Karpas-422 (cell line): ENCODE results near the gene AGPAT4. TPM values are rescaled to one million over a fixed set of nuclear protein-coding genes. Genes with fewer than 3 reads are reported as not detected.
A peak's percentile ranks its signal among the peaks of the same experiment; 100 is the strongest.

Source experiments
- DNase-seq: peaks from one replicate; pipeline ENCODE4 v3.0.0-alpha.2; 2015
- H2AFZ ChIP-seq: fragments of 200-600 bp; sonication (generic); 2 replicates; pipeline ENCODE4 v1.6.1; 2014; ENCODE audit warnings: antibody characterized with exemption, low read length, mixed read lengths
- H3K27ac ChIP-seq: fragments of 200-600 bp; sonication (generic); 2 replicates; pipeline ENCODE4 v1.5.1; 2014; ENCODE audit warnings: mild to moderate bottlenecking, low read length, moderate library complexity
- H3K27me3 ChIP-seq: fragments of 200-600 bp; sonication (generic); 2 replicates; pipeline ENCODE4 v1.6.1; 2014; ENCODE audit warnings: low read length, mixed read lengths
- H3K36me3 ChIP-seq: fragments of 200-600 bp; sonication (generic); 2 replicates; pipeline ENCODE4 v1.6.1; 2014; ENCODE audit warnings: low read length, mixed read lengths; ENCODE audit not compliant: insufficient read depth
- H3K4me1 ChIP-seq: fragments of 200-600 bp; sonication (generic); 2 replicates; pipeline ENCODE4 v1.6.1; 2014; ENCODE audit warnings: mild to moderate bottlenecking, low read length, mixed read lengths
- H3K4me2 ChIP-seq: fragments of 200-600 bp; sonication (generic); 2 replicates; pipeline ENCODE4 v1.6.1; 2014; ENCODE audit warnings: low read length, low read depth, mild to moderate bottlenecking; ENCODE audit not compliant: poor library complexity, severe bottlenecking
- H3K4me3 ChIP-seq: fragments of 200-600 bp; sonication (generic); 2 replicates; pipeline ENCODE4 v1.5.1; 2014; ENCODE audit warnings: mild to moderate bottlenecking, antibody characterized with exemption, low read length, mixed read lengths
- H3K79me2 ChIP-seq: fragments of 200-600 bp; sonication (generic); 2 replicates; pipeline ENCODE4 v1.6.1; 2014; ENCODE audit warnings: mild to moderate bottlenecking, low read length, mixed read lengths
- H3K9ac ChIP-seq: fragments of 200-600 bp; sonication (generic); 2 replicates; pipeline ENCODE4 v1.6.0; 2014; ENCODE audit warnings: low read length
- H3K9me2 ChIP-seq: fragments of 200-600 bp; sonication (generic), shearing (Covaris generic); replicated peaks from 2 replicates; pipeline ENCODE4 v1.6.0; 2014; ENCODE audit warnings: mild to moderate bottlenecking, low read length, moderate library complexity; ENCODE audit not compliant: insufficient read depth
- H3K9me3 ChIP-seq: fragments of 300-700, 200-600 bp; sonication (generic); 2 replicates; pipeline ENCODE4 v1.6.1; 2014; ENCODE audit warnings: low read length, mixed read lengths
- H4K20me1 ChIP-seq: fragments of 200-600 bp; sonication (generic); 2 replicates; pipeline ENCODE4 v1.6.1; 2014; ENCODE audit warnings: mild to moderate bottlenecking, antibody characterized with exemption, low read length, low read depth; ENCODE audit not compliant: insufficient read depth
- total RNA-seq: library from RNA; depleted of rRNA; stranded (reverse); fragments of >200 nt; shearing (Covaris generic); gene quantifications from 2 replicates; pipeline ENCODE4 v1.2.3, GENCODE V29; 2014; ENCODE audit warnings: low replicate concordance

The AGPAT4 gene
- total RNA-seq, 1 experiment from 2014 or later: 6.2 TPM

- no peak overlapping the region for H2AFZ ChIP-seq
- H3K9ac ChIP-seq: no peak overlapping the region
Observed at GRCh38 chr6:161274898-161275297, 1.0 kb upstream of the AGPAT4 start.

GRCh38 chr6:161274488-161274858 lies 612 bp upstream of the AGPAT4 start:
- peak overlapping the region; percentile 74 for H2AFZ ChIP-seq
- no peaks in the 10 kb centered on the region for H3K9me2 ChIP-seq
- peak overlapping the region; percentile 63 for H3K4me3 ChIP-seq
- H3K27ac ChIP-seq: no peak overlapping the region
- H3K4me1 ChIP-seq: peaks cover 11% of the 10 kb centered on the region
- no peaks in the 10 kb centered on the region for H3K27me3 ChIP-seq
- H3K79me2 ChIP-seq: no peaks in the 10 kb centered on the region
- peak overlapping the region; percentile 58 for H3K9ac ChIP-seq
- H3K9me3 ChIP-seq: no peaks in the 10 kb centered on the region
- DNase-seq: no peak
- peak overlapping the region; percentile 74 for H3K4me2 ChIP-seq
- H4K20me1 ChIP-seq: no peaks in the 10 kb centered on the region
- H3K36me3 ChIP-seq: no peaks in the 10 kb centered on the region

More at GRCh38 chr6:161274898-161275297, 1.0 kb upstream of the AGPAT4 start:
- no peak overlapping the region for H3K4me2 ChIP-seq
- H3K79me2 ChIP-seq: no peaks in the 10 kb centered on the region
- no peaks in the 10 kb centered on the region for H3K9me3 ChIP-seq
- H3K4me1 ChIP-seq: peaks cover 11% of the 10 kb centered on the region
- no peaks in the 10 kb centered on the region for H4K20me1 ChIP-seq
- no peaks in the 10 kb centered on the region for H3K9me2 ChIP-seq
- no peak overlapping the region for H3K27ac ChIP-seq
- H3K27me3 ChIP-seq: no peaks in the 10 kb centered on the region
- no peak for DNase-seq
- H3K36me3 ChIP-seq: no peaks in the 10 kb centered on the region
- no peak overlapping the region for H3K4me3 ChIP-seq

- Histone ChIP-seq H4K20me1 (no peaks in the 10 kb centered on the region), H3K79me2 (no peaks in the 10 kb centered on the region), H3K9me2 (no peaks in the 10 kb centered on the region), H3K27ac (no peak overlapping the region), H3K9me3 (no peaks in the 10 kb centered on the region), H3K27me3 (no peaks in the 10 kb centered on the region), H3K4me2 (peak overlapping the region; percentile 74), H3K4me1 (peaks cover 11% of the 10 kb centered on the region), H2AFZ (no peak overlapping the region), H3K36me3 (no peaks in the 10 kb centered on the region), H3K4me3 (peak overlapping the region; percentile 63), H3K9ac (peak overlapping the region; percentile 58)
- peak; percentile 60 for DNase-seq
Observed at GRCh38 chr6:161273274-161273751, 548 bp downstream of the AGPAT4 start.

- Histone ChIP-seq H3K9ac (peak overlapping the region; percentile 58), H3K9me2 (no peaks in the 10 kb centered on the region), H3K4me1 (peaks cover 11% of the 10 kb centered on the region), H2AFZ (no peak overlapping the region), H3K27me3 (no peaks in the 10 kb centered on the region), H3K4me3 (peak overlapping the region; percentile 63), H3K36me3 (no peaks in the 10 kb centered on the region), H3K9me3 (no peaks in the 10 kb centered on the region), H3K79me2 (no peaks in the 10 kb centered on the region), H4K20me1 (no peaks in the 10 kb centered on the region), H3K4me2 (peak overlapping the region; percentile 74), H3K27ac (no peak overlapping the region)
- DNase-seq: no peak
Observed at GRCh38 chr6:161272635-161273273, 1.1 kb downstream of the AGPAT4 start.

- Histone ChIP-seq H2AFZ (no peak overlapping the region), H3K79me2 (no peaks in the 10 kb centered on the region), H3K4me1 (peaks cover 11% of the 10 kb centered on the region), H3K27me3 (no peaks in the 10 kb centered on the region), H3K4me3 (no peak overlapping the region), H3K4me2 (no peak overlapping the region), H3K27ac (no peak overlapping the region), H3K9ac (no peak overlapping the region), H4K20me1 (no peaks in the 10 kb centered on the region), H3K36me3 (no peaks in the 10 kb centered on the region), H3K9me3 (no peaks in the 10 kb centered on the region), H3K9me2 (no peaks in the 10 kb centered on the region)
- no peak for DNase-seq
Observed at GRCh38 chr6:161271343-161272030, 2.4 kb downstream of the AGPAT4 start.

- H3K36me3 ChIP-seq: no peaks in the 10 kb centered on the region
- no peaks in the 10 kb centered on the region for H3K9me2 ChIP-seq
- H3K9ac ChIP-seq: no peak overlapping the region
- no peak overlapping the region for H3K4me3 ChIP-seq
- H3K4me2 ChIP-seq: no peak overlapping the region
- DNase-seq: no peak
- H3K9me3 ChIP-seq: no peaks in the 10 kb centered on the region
- H3K79me2 ChIP-seq: no peaks in the 10 kb centered on the region
- H4K20me1 ChIP-seq: no peaks in the 10 kb centered on the region
- H3K4me1 ChIP-seq: peaks cover 11% of the 10 kb centered on the region
- no peak overlapping the region for H2AFZ ChIP-seq
- no peaks in the 10 kb centered on the region for H3K27me3 ChIP-seq
- no peak overlapping the region for H3K27ac ChIP-seq
Observed at GRCh38 chr6:161270116-161270515, 3.7 kb downstream of the AGPAT4 start.

- Histone ChIP-seq H3K79me2 (no peaks in the 10 kb centered on the region), H4K20me1 (no peaks in the 10 kb centered on the region), H3K9ac (no peak overlapping the region), H3K36me3 (no peaks in the 10 kb centered on the region), H3K27me3 (no peaks in the 10 kb centered on the region), H3K9me3 (no peaks in the 10 kb centered on the region), H3K4me1 (peaks cover 7% of the 10 kb centered on the region), H3K27ac (no peak overlapping the region), H2AFZ (no peak overlapping the region), H3K4me2 (no peak overlapping the region), H3K4me3 (no peak overlapping the region), H3K9me2 (no peaks in the 10 kb centered on the region)
- DNase-seq: no peak
Observed at GRCh38 chr6:161269310-161269709, 4.6 kb downstream of the AGPAT4 start.

GRCh38 chr6:161268531-161269210 lies 5.2 kb downstream of the AGPAT4 start:
- no peak for DNase-seq
- Histone ChIP-seq H3K27ac (no peak overlapping the region), H3K36me3 (no peaks in the 10 kb centered on the region), H3K9me3 (no peaks in the 10 kb centered on the region), H3K4me2 (no peak overlapping the region), H3K9ac (no peak overlapping the region), H3K4me1 (peaks cover 5% of the 10 kb centered on the region; the same call in 1 of the 2 replicates), H3K9me2 (no peaks in the 10 kb centered on the region), H3K27me3 (no peaks in the 10 kb centered on the region), H4K20me1 (no peaks in the 10 kb centered on the region), H2AFZ (no peak overlapping the region), H3K4me3 (no peak overlapping the region), H3K79me2 (no peaks in the 10 kb centered on the region)
